IMR-90 (cell line): ENCODE data around the gene PRRC2A. TPM values are rescaled to one million over a fixed set of nuclear protein-coding genes. Genes with fewer than 3 reads are reported as not detected.

Experiments used
- ATAC-seq: fragments of 200-7000 bp; cut with Tn5 transposase; 2 replicates; pipeline ENCODE4 v1.9.1; 2020; ENCODE audit warnings: low read depth, mild to moderate bottlenecking, moderate library complexity
- BruUV-seq: library from RNA; stranded (reverse); fragments of 400-500 nt; replicated peaks from 2 replicates; lab custom pipeline; 2021; lab: Mats Ljungman, UMichigan
- CTCF ChIA-PET: fragments of 300-600 bp; formaldehyde crosslinking; extraction: SDS; loops from one replicate; lab custom pipeline; 2021; ENCODE audit warnings: antibody characterized with exemption; lab: Yijun Ruan, JAX
- POLR2A ChIA-PET: fragments of 300-600 bp; sonication (Branson Sonifier 250); formaldehyde crosslinking; loops from one replicate; lab custom pipeline; 2022; ENCODE audit warnings: antibody characterized with exemption; ENCODE audit not compliant: unreplicated experiment; lab: Charles Lee
- DNase-seq: peaks from one replicate; pipeline ENCODE4 v3.0.0; 2013
- H2AFZ ChIP-seq: replicated peaks from 2 replicates; pipeline ENCODE3; 2013; ENCODE audit warnings: low read length, mild to moderate bottlenecking; ENCODE audit not compliant: poor library complexity
- H2AK5ac ChIP-seq: 2 replicates; pipeline ENCODE4 v1.6.1; 2013; ENCODE audit warnings: low read depth, low read length, inconsistent platforms
- H2AK9ac ChIP-seq: replicated peaks from 2 replicates; pipeline ENCODE3; 2013; ENCODE audit warnings: mild to moderate bottlenecking, low read depth, low read length, moderate library complexity; ENCODE audit not compliant: poor library complexity
- H2BK120ac ChIP-seq: 2 replicates; pipeline ENCODE4 v1.6.1; 2013; ENCODE audit warnings: low read depth, low read length, inconsistent platforms
- H2BK15ac ChIP-seq: 3 replicates; pipeline ENCODE4 v1.6.1; 2013; ENCODE audit warnings: low read depth, low read length, inconsistent platforms
- H2BK20ac ChIP-seq: 2 replicates; pipeline ENCODE4 v1.6.1; 2013; ENCODE audit warnings: low read depth, mild to moderate bottlenecking, inconsistent platforms, low read length, moderate library complexity
- H2BK5ac ChIP-seq: 2 replicates; pipeline ENCODE4 v1.6.1; 2013; ENCODE audit warnings: mild to moderate bottlenecking, low read depth, low read length, inconsistent platforms; ENCODE audit not compliant: poor library complexity, severe bottlenecking
- H3K14ac ChIP-seq: replicated peaks from 2 replicates; pipeline ENCODE4 v1.6.1; 2013; ENCODE audit warnings: low read depth, low read length, inconsistent platforms
- H3K18ac ChIP-seq: 2 replicates; pipeline ENCODE4 v1.6.1; 2013; ENCODE audit warnings: low read depth, low read length, control low read depth
- H3K23ac ChIP-seq: 2 replicates; pipeline ENCODE4 v1.6.1; 2013; ENCODE audit warnings: low read depth, low read length, inconsistent platforms
- H3K27ac ChIP-seq: 2 replicates; pipeline ENCODE4 v1.5.1; 2013; ENCODE audit warnings: mild to moderate bottlenecking, control low read depth, low read length; ENCODE audit not compliant: insufficient read depth
- H3K27me3 ChIP-seq: 2 replicates; pipeline ENCODE4 v1.6.1; 2013; ENCODE audit warnings: low read length; ENCODE audit not compliant: control insufficient read depth, insufficient read depth
- H3K36me3 ChIP-seq: 2 replicates; pipeline ENCODE4 v1.6.1; 2013; ENCODE audit warnings: low read length, mixed read lengths; ENCODE audit not compliant: control insufficient read depth, insufficient read depth
- H3K4ac ChIP-seq: 2 replicates; pipeline ENCODE4 v1.6.1; 2013; ENCODE audit warnings: low read depth, low read length, inconsistent platforms
- H3K4me1 ChIP-seq: 2 replicates; pipeline ENCODE4 v1.6.1; 2013; ENCODE audit warnings: low read length, mixed read lengths; ENCODE audit not compliant: control insufficient read depth, insufficient read depth
- H3K4me2 ChIP-seq: 2 replicates; pipeline ENCODE4 v1.6.1; 2013; ENCODE audit warnings: low read depth, mild to moderate bottlenecking, control low read depth, low read length, moderate library complexity
- H3K4me3 ChIP-seq: 2 replicates; pipeline ENCODE4 v1.5.1; 2013; ENCODE audit warnings: low read depth, mild to moderate bottlenecking, control low read depth, low read length, moderate library complexity; ENCODE audit not compliant: insufficient read depth
- H3K56ac ChIP-seq: 2 replicates; pipeline ENCODE4 v1.6.1; 2013; ENCODE audit warnings: low read length, inconsistent platforms; ENCODE audit not compliant: insufficient read depth; ENCODE audit errors: extremely low read depth
- H3K79me1 ChIP-seq, 2 experiments: 2 replicates each; pipeline ENCODE4 v1.6.1; 2013; ENCODE audit warnings: low read length in 2 of 2, inconsistent platforms in 1 of 2, low read depth in 1 of 2
- H3K9ac ChIP-seq: 2 replicates; pipeline ENCODE4 v1.6.1; 2013; ENCODE audit warnings: low read depth, low read length, control low read depth
- H3K9me1 ChIP-seq: 2 replicates; pipeline ENCODE4 v1.6.1; 2013; ENCODE audit warnings: low read length, inconsistent platforms; ENCODE audit not compliant: insufficient read depth
- H3K9me3 ChIP-seq: 2 replicates; pipeline ENCODE4 v1.6.1; 2013; ENCODE audit warnings: low read length; ENCODE audit not compliant: control insufficient read depth, insufficient read depth
- H4K20me1 ChIP-seq: 2 replicates; pipeline ENCODE4 v1.6.1; 2013; ENCODE audit warnings: low read length, inconsistent platforms; ENCODE audit not compliant: insufficient read depth
- H4K5ac ChIP-seq: 2 replicates; pipeline ENCODE4 v1.6.1; 2013; ENCODE audit warnings: mild to moderate bottlenecking, low read depth, low read length, control low read depth
- H4K8ac ChIP-seq, 2 experiments: 2 replicates each; pipeline ENCODE4 v1.6.1; 2013; ENCODE audit warnings: low read depth in 2 of 2, low read length in 2 of 2, control low read depth in 1 of 2, inconsistent platforms in 1 of 2
- H4K91ac ChIP-seq: 2 replicates; pipeline ENCODE4 v1.6.1; 2013; ENCODE audit warnings: low read depth, low read length, inconsistent platforms; ENCODE audit not compliant: insufficient read depth
- BHLHE40 ChIP-seq: fragments of 150-350 bp; IDR thresholded peaks from 2 replicates; pipeline ENCODE4 v1.6.1; 2016; ENCODE audit warnings: mild to moderate bottlenecking, low read depth, low read length
- CEBPB ChIP-seq: IDR thresholded peaks from 2 replicates; pipeline ENCODE4 v1.6.1; 2012; ENCODE audit warnings: low read depth, low read length, improper control_type of control experiment
- CTCF ChIP-seq: conservative IDR thresholded peaks from 2 replicates; pipeline ENCODE4 v1.5.1; 2012; ENCODE audit warnings: mild to moderate bottlenecking, low read depth, low read length, improper control_type of control experiment
- MXI1 ChIP-seq: IDR thresholded peaks from 2 replicates; pipeline ENCODE4 v1.6.1; 2012; ENCODE audit warnings: low read depth, mild to moderate bottlenecking, low read length, moderate library complexity, borderline replicate concordance
- RAD21 ChIP-seq: IDR thresholded peaks from 2 replicates; pipeline ENCODE4 v1.6.1; 2012; ENCODE audit warnings: low read length, improper control_type of control experiment
- RCOR1 ChIP-seq: IDR thresholded peaks from 2 replicates; pipeline ENCODE4 v1.6.1; 2012; ENCODE audit warnings: mild to moderate bottlenecking, low read length, improper control_type of control experiment; ENCODE audit not compliant: insufficient replicate concordance
- WGBS, 2 experiments: methylation state at CpG; one replicate each; pipeline versions ENCODE4 v1.1.5 to v1.1.7; 2013; ENCODE audit warnings: missing lambda C conversion rate in 2 of 2; ENCODE audit not compliant: insufficient read length in 1 of 2; ENCODE audit errors: extremely low coverage in 2 of 2; 5-methylcytosine and 5-hydroxymethylcytosine counted together
- dilution Hi-C: fragments of 300-500 bp; cut with HindIII; formaldehyde crosslinking; loops from one replicate; pipeline ENCODE4 v1.14.3; 2018; ENCODE audit warnings: low sequenced_read_pairs; ENCODE audit not compliant: unreplicated experiment
- in situ Hi-C: fragments of 300-500 bp; cut with MboI; formaldehyde crosslinking; loops from 3 replicates; pipeline ENCODE4 v1.14.3; 2019; ENCODE audit warnings: low sequenced_read_pairs, inconsistent platforms, mixed read lengths
- intact Hi-C: fragments of 100-400 bp; cut with micrococcal nuclease; formaldehyde crosslinking; loops from 2 replicates; pipeline ENCODE4 v1.10.0; 2022
- polyA plus RNA-seq, 3 experiments: library from polyadenylated mRNA; depleted of rRNA; stranded (reverse); fragments of >200 nt; gene quantifications; 2 replicates each; pipeline ENCODE4 v1.2.3, GENCODE V29; 2012; ENCODE audit warnings: low replicate concordance in 1 of 3
- total RNA-seq: library from RNA; depleted of rRNA; stranded (reverse); fragments of >200 nt; gene quantifications from 2 replicates; pipeline ENCODE4 v1.2.3, GENCODE V29; 2012

The PRRC2A gene
- total and polyA plus RNA-seq, 2 of the 4 experiments (the other 2 are of a cell fraction), result 7.7 to 88.6 TPM

DNA sequence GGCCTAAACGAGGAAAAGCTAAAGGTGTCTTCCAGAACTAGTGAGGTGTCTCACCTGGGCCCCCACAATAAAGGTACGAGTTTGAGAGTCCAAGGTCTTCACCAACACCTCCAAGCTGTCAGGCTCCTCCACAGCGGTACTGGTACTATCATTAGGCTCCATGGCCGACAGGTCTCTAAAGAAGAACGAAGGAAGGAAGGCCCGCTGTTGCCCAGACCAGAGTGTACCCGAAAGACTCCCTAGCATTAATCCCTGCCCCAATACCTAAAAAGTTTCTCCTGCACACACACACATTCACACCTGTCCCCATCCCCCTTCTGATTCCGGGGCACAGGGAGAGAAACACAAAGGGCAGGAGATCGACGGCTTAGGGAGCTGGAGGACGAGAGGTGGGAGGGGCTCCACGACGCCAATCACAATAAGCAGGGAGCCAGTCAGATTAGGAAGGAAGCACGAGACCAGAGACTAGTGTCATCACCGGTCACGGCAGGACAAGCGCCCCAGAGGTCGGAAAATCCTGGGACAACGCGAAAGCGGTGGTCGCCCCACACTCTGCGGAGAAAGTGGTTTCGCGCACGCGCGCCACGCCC lies 31.2 kb downstream of the PRRC2A start (continued):
- TF ChIP-seq RCOR1, result no peak
- no peak for TF ChIP-seq RAD21

- intact Hi-C loops, result loop anchor here (1.0 kb wide), 1 partner anchor 33 kb away; the partner anchor contains the start of gene PRRC2A
- CTCF ChIA-PET, result interaction anchor here (0.9 to 1.6 kb wide), 2 partner anchors 11 kb away, joined by 3 to 5 read pairs; partner anchors contain the start of gene GPANK1
Measured at GRCh38 chr6:31652925-31653724, 32.6 kb downstream of the PRRC2A start.

More at GRCh38 chr6:31652925-31653724, 32.6 kb downstream of the PRRC2A start:
- Histone ChIP-seq H4K8ac (peak overlapping the region; percentile 56 to 96), H3K9ac (peak overlapping the region; percentile 85), H2BK15ac (peak overlapping the region; percentile 83; the same call in 2 of the 3 replicates), H3K4ac (peak overlapping the region; percentile 99), H3K27me3 (no peaks in the 10 kb centered on the region), H3K56ac (peak overlapping the region; percentile 99), H4K20me1 (0 out of 2 replicates have a peak, but pooled peaks cover 4% of the 10 kb centered on the region), H2AK9ac (peak overlapping the region; percentile 98), H3K4me3 (peak overlapping the region; percentile 59), H3K4me1 (0 out of 2 replicates have a peak, but pooled peaks cover 3% of the 10 kb centered on the region), H3K9me3 (no peaks in the 10 kb centered on the region), H2BK5ac (peak overlapping the region; percentile 93), H2BK120ac (peak overlapping the region; percentile 90), H3K23ac (peak overlapping the region; percentile 100), H2AK5ac (peak overlapping the region; percentile 96), H2AFZ (peak overlapping the region; percentile 96), H4K91ac (peak overlapping the region; percentile 95), H4K5ac (peak overlapping the region; percentile 77), H3K36me3 (peaks cover 20% of the 10 kb centered on the region), H3K9me1 (peaks cover 17% of the 10 kb centered on the region), H3K27ac (peak overlapping the region; percentile 88), H3K18ac (peak overlapping the region; percentile 79), H3K14ac (peak overlapping the region; percentile 100), H2BK20ac (no peak overlapping the region), H3K4me2 (peak overlapping the region; percentile 67), H3K79me1 (peaks cover 20 to 71% of the 10 kb centered on the region in 2 experiments; a peak in 3 of 4 replicates)
- in situ Hi-C loops, result no loop called here
- 8% methylated on average over 8 of the region's 37 CpGs; no CpG with 5 or more reads in 1 of the 2 experiments for WGBS, 2 experiments
- POLR2A ChIA-PET, result interaction anchor here (0.6 to 2.5 kb wide), 3 partner anchors 10 to 106 kb away, joined by 3 to 10 read pairs (median 8); partner anchors contain the start of gene NFKBIL1
- DNase-seq (no peak), ATAC-seq (peak; percentile 75)
- dilution Hi-C loops, result no loop called here
- TSS peak; percentile 82 for BruUV-seq
- TF ChIP-seq BHLHE40 (peak; percentile 22), CEBPB (no peak), MXI1 (0 out of 2 replicates have a peak, but pooled peaks have one; percentile 42), CTCF (no peak)
